ENCODE measurements around the gene ARAP1. TPM values are rescaled to one million over a fixed set of nuclear protein-coding genes. Genes with fewer than 3 reads are reported as not detected.

Gene ARAP1
- total RNA-seq, 2 donors from 2014 or later = 74.4 to 88.3 TPM

DNA sequence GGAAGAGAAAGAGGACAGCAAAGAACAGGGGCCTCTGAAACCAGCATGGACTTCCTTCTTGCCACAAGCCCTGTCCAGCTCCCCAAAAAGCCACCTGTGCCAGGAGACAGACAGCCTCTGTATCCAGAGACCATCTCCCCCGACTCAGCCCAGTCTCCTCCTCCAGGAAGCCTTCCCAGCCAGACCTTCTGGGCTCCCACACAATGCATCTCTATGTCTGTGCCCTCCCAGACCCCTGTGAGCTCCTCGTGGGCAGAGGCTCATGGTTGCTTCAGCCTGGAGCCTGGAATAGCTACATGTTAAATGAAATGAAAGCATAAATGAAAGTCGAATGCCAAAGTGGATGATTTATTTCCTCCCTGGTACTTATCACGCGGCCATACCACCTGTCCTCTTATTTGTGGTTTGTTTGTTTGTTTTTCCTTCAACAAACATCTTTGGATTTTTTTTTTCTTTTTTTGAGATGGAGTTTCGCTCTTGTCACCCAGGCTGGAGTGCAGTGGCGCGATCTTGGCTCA lies 7.3 kb upstream of the ARAP1 start:
- DNase-seq = no peak
- Histone ChIP-seq H3K27ac (ENCODE audit: low read depth, low read length) (no peak overlapping the region), H3K9me3 (ENCODE audit: control insufficient read depth, low read length) (no peaks in the 10 kb centered on the region), H3K27me3 (ENCODE audit: control insufficient read depth, insufficient read depth, low read length, poor library complexity, severe bottlenecking) (no peaks in the 10 kb centered on the region), H3K4me1 (ENCODE audit: control insufficient read depth, insufficient read depth, low read length) (no peaks in the 10 kb centered on the region), H3K4me3 (ENCODE audit: low read length) (no peak overlapping the region), H3K36me3 (ENCODE audit: control insufficient read depth, insufficient read depth, low read length) (no peaks in the 10 kb centered on the region), H3K9ac (ENCODE audit: extremely low read depth, low read length, poor library complexity, severe bottlenecking) (no peak overlapping the region)
- Mint-ChIP-seq H3K4me1 (no peaks in the 10 kb centered on the region), H3K36me3 (ENCODE audit: low read depth) (peaks cover 24% of the 10 kb centered on the region), H3K27ac (no peak overlapping the region), H3K27me3 (ENCODE audit: insufficient read depth) (peaks cover 18% of the 10 kb centered on the region), H3K9me3 (no peaks in the 10 kb centered on the region), H3K4me3 (no peak overlapping the region)
- 86 to 90% methylated on average over 2 to 8 of the region's 8 CpGs for WGBS, 2 experiments (ENCODE audit: insufficient coverage in 1 of 2, insufficient read length in 1 of 2)
- TF ChIP-seq, protein P1, sequence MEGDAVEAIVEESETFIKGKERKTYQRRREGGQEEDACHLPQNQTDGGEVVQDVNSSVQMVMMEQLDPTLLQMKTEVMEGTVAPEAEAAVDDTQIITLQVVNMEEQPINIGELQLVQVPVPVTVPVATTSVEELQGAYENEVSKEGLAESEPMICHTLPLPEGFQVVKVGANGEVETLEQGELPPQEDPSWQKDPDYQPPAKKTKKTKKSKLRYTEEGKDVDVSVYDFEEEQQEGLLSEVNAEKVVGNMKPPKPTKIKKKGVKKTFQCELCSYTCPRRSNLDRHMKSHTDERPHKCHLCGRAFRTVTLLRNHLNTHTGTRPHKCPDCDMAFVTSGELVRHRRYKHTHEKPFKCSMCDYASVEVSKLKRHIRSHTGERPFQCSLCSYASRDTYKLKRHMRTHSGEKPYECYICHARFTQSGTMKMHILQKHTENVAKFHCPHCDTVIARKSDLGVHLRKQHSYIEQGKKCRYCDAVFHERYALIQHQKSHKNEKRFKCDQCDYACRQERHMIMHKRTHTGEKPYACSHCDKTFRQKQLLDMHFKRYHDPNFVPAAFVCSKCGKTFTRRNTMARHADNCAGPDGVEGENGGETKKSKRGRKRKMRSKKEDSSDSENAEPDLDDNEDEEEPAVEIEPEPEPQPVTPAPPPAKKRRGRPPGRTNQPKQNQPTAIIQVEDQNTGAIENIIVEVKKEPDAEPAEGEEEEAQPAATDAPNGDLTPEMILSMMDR (conservative IDR thresholded peaks at IDR 0.05) = no peak

DNA sequence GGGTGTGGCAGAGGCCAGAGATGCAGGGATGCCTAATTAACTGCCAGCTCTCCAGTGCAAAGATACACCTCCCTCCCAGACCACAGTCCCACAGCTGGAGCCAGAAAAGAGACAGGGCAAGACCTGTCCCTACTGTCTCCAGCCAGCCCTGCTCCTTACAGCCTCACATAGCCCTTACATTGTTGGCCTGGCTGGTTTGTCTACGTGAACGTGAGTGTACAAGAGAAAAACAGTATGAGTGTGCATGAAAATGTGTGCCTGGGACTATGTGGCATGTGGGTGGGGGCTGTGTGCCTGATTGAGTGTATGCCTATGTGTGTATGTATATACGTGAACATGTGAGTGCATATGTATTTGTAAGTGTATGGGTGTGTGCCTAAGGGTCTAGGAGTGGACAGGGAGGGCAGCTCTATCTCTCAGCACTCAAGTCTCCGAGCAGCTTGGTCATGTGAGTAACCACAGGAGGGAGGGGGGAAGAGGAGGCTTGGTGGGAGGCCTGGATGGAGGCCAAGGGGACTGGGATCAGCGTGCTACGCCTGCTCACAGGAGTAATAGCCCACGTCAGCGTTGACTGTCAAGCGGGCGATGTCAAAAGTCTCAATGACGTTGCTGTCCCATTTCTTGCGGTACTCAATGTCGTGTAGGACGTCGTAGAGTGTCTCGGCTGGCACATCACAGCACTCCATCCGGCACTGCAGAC lies 6.6 kb upstream of the ARAP1 start:
- TF ChIP-seq, protein P1 (conservative IDR thresholded peaks at IDR 0.05) = no peak
- Histone ChIP-seq H3K4me1 (ENCODE audit: control insufficient read depth, insufficient read depth, low read length) (no peaks in the 10 kb centered on the region), H3K9me3 (ENCODE audit: control insufficient read depth, low read length) (no peaks in the 10 kb centered on the region), H3K27me3 (ENCODE audit: control insufficient read depth, insufficient read depth, low read length, poor library complexity, severe bottlenecking) (no peaks in the 10 kb centered on the region), H3K27ac (ENCODE audit: low read depth, low read length) (no peak overlapping the region), H3K4me3 (ENCODE audit: low read length) (no peak overlapping the region), H3K36me3 (ENCODE audit: control insufficient read depth, insufficient read depth, low read length) (no peaks in the 10 kb centered on the region), H3K9ac (ENCODE audit: extremely low read depth, low read length, poor library complexity, severe bottlenecking) (no peak overlapping the region)
- H3K4me1 Mint-ChIP-seq = no peaks in the 10 kb centered on the region
- no peaks in the 10 kb centered on the region for H3K9me3 Mint-ChIP-seq
- H3K4me3 Mint-ChIP-seq = no peak overlapping the region
- no peak overlapping the region for H3K27ac Mint-ChIP-seq
- H3K36me3 Mint-ChIP-seq (ENCODE audit: low read depth) = peaks cover 24% of the 10 kb centered on the region
- 92 to 95% methylated on average over 14 to 17 of the region's 17 CpGs for WGBS, 2 experiments (ENCODE audit: insufficient coverage in 1 of 2, insufficient read length in 1 of 2)
- peaks cover 24% of the 10 kb centered on the region for H3K27me3 Mint-ChIP-seq (ENCODE audit: insufficient read depth)
- DNase-seq = no peak

DNA sequence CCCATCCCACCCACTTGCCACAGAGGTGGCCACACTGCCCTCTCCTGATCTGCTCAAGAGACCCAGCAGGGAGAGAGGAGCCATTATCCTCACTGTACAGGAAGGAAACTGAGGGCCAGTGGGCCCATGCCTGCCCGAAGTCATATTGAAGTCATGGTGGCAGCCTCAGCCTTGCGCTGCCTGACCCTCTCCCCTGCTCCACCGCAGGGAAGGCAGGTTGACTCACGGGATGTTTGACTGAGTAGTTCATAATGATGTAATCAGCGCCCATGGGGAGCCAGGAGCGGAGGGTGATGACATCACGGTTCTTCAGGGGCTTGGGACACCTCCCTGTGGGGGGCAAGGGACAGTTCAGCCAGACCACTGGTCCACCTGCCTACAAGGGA lies 6.1 kb upstream of the ARAP1 start:
- Histone ChIP-seq H3K27ac (ENCODE audit: low read depth, low read length) (no peak overlapping the region), H3K4me1 (ENCODE audit: control insufficient read depth, insufficient read depth, low read length) (no peaks in the 10 kb centered on the region), H3K36me3 (ENCODE audit: control insufficient read depth, insufficient read depth, low read length) (no peaks in the 10 kb centered on the region), H3K9ac (ENCODE audit: extremely low read depth, low read length, poor library complexity, severe bottlenecking) (no peak overlapping the region), H3K4me3 (ENCODE audit: low read length) (no peak overlapping the region), H3K9me3 (ENCODE audit: control insufficient read depth, low read length) (no peaks in the 10 kb centered on the region), H3K27me3 (ENCODE audit: control insufficient read depth, insufficient read depth, low read length, poor library complexity, severe bottlenecking) (no peaks in the 10 kb centered on the region)
- Mint-ChIP-seq H3K27ac (no peak overlapping the region), H3K4me1 (no peaks in the 10 kb centered on the region), H3K9me3 (no peaks in the 10 kb centered on the region), H3K4me3 (no peak overlapping the region), H3K27me3 (ENCODE audit: insufficient read depth) (peaks cover 25% of the 10 kb centered on the region), H3K36me3 (ENCODE audit: low read depth) (peaks cover 24% of the 10 kb centered on the region)
- TF ChIP-seq, protein P1 (conservative IDR thresholded peaks at IDR 0.05) = no peak
- WGBS, 2 experiments (ENCODE audit: insufficient coverage in 1 of 2, insufficient read length in 1 of 2) = 83 to 89% methylated on average over 5 to 7 of the region's 7 CpGs
- no peak for DNase-seq

All from endodermal cell (in vitro differentiated cells).